Measurements from ENCODE around the gene TMEM220.

TMEM220 gene

GRCh38 chr17:10729334-10730193 lies at the start of gene TMEM220:
Gene TMEM220, minus strand, starts transcription at chr17:10730023. Its CDS starts 172 bp downstream, at chr17:10729851.
- DNase-seq = peak; percentile 23 to 88 (median 72)
- intact Hi-C loops (cut with DNase I) = no loop called here

GRCh38 chr17:10779609-10780008 lies 49.8 kb upstream of the TMEM220 start:
- intact Hi-C loops (cut with DNase I) = no loop called here
- no peak for DNase-seq

DNA sequence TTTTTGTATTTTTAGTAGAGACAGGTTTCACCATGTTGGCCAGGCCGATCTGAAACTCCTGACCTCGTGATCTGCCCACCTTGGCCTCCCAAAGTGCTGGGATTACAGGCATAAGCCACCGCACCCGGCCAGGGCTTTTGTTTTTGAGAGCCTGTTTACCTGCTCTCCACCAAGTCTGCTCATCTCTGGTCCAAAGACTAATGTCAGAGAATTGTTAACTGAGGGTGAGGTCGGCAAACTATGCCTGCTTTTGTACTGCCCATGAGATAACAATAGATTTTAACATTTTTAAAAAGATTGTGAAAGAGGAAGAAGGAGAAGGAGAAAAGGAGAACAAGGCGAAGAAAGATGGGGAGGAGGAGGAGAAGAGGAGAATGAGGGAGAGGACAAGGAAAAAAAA lies 48.1 kb upstream of the TMEM220 start:
- DNase-seq = no peak
- intact Hi-C loops (cut with DNase I) = no loop called here

DNA sequence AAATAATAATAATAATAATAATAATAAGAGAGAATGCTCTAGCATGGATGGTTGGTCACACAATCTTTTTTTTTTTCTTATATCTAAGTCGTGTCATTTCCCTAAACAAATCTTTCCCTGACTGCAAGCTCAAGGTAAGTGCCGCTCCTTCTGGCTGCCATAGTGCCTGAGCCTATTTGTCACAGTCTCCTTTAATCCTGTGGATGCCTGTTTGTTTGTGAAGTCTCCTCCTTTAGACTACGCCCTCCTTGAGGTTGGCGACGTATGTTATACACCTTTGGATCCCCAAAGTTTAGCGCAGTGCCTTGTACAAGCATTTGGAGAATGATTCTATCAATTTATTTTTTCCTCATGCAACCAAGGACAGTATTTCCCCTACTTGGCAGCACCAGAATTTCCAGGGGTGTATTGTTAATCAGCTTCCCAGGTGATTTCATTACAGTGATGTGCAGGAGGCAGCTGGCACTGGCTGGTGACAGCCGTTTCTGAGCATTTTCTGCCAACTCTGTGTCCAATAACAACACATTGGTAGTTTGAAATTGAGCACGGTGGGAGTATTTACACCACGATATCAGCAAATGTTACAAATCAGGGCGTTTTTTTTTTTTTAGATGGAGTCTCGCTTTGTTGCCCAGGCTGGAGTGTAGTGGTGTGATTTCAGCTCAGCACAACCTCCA lies 47.4 kb upstream of the TMEM220 start:
- intact Hi-C loops (cut with DNase I) = no loop called here
- DNase-seq = peak in 1 of 42 donors; percentile 3

GRCh38 chr17:10776381-10776780 lies 46.6 kb upstream of the TMEM220 start:
- intact Hi-C loops (cut with DNase I) = no loop called here
- no peak for DNase-seq

DNA sequence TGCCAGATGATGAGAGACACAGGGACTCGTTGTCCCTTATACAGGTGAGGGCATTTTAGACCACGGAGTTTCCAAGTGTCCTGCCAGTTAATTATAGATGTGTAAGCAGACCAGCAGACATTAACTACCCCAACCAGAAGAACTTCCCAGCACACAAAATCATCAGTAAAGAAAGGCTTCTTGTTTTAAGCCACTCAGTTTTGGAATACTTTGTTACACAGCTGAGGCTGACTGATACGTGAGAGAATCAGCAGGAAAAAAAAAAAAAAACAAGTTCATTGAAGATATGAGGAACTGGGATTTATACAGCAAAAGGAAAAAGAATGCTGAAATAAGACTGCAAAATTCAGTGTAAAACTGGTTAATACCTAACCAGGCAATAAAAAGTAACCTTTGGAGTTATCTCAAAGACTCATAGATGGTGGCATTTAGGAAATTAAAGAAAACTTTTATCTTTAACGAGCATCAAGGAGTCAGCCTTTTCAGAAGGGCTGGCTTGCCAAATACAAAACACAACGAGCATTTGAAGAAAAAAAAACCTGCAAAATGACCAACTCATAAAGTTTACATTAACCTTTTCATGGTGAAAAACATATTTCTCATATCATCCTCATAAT lies 46.0 kb upstream of the TMEM220 start:
- peak in 1 of 42 donors; percentile 13 for DNase-seq
- intact Hi-C loops (cut with DNase I) = no loop called here

DNA sequence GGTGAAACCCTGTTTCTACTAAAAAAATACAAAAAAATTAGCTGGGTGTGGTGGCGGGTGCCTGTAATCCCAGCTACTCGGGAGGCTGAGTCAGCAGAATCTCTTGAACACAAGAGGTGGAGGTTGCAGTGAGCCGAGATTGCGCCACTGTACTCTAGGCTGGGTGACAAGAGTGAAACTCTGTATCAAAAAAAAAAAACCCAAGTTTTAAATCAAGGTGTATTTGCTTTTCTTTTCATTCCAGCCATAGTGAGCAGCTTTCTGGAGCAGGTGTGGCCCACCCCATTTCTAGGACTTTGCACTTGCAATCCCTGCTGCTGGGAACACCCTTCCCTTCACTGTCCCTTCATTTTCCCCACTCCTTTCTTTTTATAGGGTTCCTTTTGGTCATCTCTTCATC lies 45.2 kb upstream of the TMEM220 start:
- peak in 2 of 42 donors; percentile 1 to 4 for DNase-seq
- intact Hi-C loops (cut with DNase I) = no loop called here

DNA sequence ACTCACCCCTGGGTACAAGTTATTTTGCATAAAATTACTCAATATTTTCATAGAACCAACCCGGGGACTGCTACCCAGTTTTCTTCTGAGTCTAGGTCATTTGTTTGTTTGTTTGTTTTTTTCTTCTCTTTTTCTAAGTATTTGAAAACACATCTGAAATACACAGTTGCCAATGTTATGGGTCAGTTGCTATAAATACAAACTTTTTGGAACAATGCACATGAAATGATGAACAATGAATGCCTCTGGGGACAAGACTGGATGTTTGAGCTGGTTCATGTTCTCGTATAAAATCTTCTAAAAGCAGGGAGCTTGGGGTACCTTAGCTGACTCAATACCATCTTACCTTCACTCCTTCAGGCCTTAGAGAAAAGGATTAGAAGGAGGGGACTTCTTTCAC lies 43.6 kb upstream of the TMEM220 start:
- no peak for DNase-seq
- intact Hi-C loops (cut with DNase I) = loop anchor here (2.0 kb wide), 1 partner anchor 71 kb away; no protein-coding TSS in a partner anchor

- intact Hi-C loops (cut with DNase I) = loop anchor here (2.0 kb wide), 1 partner anchor 72 kb away; no protein-coding TSS in a partner anchor
- DNase-seq = peak in 5 of 42 donors; percentile 6 to 24 (median 19)
Observed at GRCh38 chr17:10772425-10773380, 42.9 kb upstream of the TMEM220 start.

GRCh38 chr17:10771148-10771547 lies 41.3 kb upstream of the TMEM220 start:
- intact Hi-C loops (cut with DNase I) = no loop called here
- no peak for DNase-seq

DNA sequence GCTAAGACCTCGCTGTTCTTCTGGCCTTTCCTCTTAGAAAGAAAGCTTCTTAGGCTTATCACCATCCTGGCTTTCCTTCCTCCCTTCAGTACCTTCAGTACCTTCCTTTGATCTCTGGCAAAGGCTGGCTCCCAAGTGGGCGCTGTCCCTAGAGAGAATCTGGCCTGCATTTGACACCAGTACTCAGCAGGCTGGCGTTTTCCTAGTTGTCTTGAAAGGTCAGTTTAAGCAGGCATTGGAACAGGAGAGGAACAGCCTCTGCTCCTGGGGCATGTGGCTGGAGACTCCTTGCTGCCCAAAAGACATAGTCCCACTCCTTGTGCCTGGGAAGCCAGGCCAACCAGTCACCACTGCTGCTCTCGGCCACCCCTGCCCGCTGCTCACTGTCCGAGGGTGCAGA lies 40.0 kb upstream of the TMEM220 start:
- peak in 1 of 42 donors; percentile 10 for DNase-seq
- intact Hi-C loops (cut with DNase I) = no loop called here

DNA sequence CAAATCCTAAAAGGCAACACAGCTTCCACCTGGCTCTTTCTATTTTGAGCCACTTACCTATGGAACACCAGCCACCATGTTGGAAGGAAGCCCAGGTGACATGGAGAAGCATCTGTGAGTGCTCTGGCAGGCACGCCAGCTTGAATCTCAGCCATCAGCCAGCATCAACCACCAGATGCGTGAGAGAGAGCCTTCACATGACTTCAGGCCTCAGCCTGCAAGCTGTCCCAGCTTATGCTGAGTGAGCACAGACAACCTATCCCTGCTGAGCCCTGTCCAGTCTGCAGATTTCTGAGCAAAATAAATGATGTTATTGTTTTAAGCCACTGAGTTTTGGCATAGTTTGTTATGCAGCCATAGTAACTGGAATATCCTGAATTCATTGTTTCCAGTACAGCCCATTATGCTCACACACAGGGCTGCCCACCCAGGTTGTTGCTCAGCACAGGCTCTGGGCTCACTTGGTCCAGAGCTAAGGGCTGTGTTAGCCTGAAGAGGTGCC lies 39.0 kb upstream of the TMEM220 start:
- peak in 8 of 42 donors; percentile 10 to 39 (median 22) for DNase-seq
- intact Hi-C loops (cut with DNase I) = no loop called here

GRCh38 chr17:10767232-10767631 lies 37.4 kb upstream of the TMEM220 start:
- no peak for DNase-seq
- intact Hi-C loops (cut with DNase I) = no loop called here

DNA sequence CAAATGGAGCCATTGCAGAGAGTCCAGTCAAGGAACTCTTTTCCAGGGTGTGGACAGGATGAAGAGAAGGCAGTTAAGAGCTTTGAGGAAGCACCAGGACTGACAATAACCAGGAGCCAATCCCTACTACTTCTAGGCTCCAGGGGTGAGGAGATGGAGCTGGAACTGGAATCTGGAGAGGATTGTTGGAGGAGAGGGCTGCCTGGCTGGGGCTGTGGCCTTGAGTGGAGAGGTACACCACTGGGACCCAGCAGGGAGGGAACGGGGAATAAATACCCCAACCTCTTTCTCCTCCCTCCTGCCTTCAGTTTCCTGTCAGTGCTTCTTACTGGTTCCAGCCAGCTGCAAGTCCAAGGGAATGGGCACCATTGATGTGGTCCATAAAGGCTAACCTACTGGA lies 32.2 kb upstream of the TMEM220 start:
- no peak for DNase-seq
- intact Hi-C loops (cut with DNase I) = no loop called here

GRCh38 chr17:10761281-10761680 lies 31.5 kb upstream of the TMEM220 start:
- intact Hi-C loops (cut with DNase I) = no loop called here
- no peak for DNase-seq

GRCh38 chr17:10758062-10758461 lies 28.2 kb upstream of the TMEM220 start:
- intact Hi-C loops (cut with DNase I) = no loop called here
- DNase-seq = no peak

DNA sequence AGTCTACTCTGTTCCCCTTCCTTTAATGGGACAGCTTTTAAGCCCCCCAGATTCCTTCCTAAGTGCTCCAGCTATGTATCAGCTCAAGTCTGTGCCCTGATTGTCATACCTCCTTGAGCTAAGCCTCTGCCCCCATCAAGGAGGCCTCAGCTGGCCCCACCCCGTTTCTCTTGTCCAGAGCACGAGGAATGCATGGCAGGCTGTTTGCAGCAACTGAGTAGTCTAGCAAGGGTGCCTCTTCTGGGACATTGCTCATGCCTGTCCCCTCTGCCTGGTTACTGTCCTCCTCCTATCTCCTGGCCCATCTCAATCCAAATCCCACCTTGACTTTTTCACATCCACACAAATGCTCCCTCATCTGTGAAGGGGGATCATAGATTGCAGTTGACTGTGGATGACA lies 27.8 kb upstream of the TMEM220 start:
- intact Hi-C loops (cut with DNase I) = no loop called here

DNA sequence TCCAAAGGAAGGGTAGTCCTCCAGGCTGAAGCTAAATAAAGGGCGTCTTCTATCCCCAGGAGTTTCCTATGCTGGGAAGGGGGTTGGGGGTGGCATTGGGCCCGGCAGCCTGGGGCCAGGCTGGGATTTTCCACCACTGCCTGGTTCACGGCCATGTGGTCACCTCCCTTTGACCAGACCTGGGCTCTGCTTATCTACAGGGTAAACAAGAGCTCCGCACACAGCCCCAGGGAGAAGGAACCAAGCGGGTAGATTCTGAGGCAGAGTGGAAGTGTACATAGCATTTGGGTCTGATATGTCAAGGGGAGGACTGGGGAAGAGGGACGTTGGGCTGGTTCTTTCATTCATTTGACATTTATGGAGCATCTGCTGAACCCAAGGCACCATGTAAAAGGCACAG lies 27.2 kb upstream of the TMEM220 start:
- no peak for DNase-seq
- intact Hi-C loops (cut with DNase I) = no loop called here

More for the DNA sequence above, 27.8 kb upstream of the TMEM220 start:
- no peak for DNase-seq

- no peak for DNase-seq
- intact Hi-C loops (cut with DNase I) = no loop called here
Observed at GRCh38 chr17:10756619-10757018, 26.8 kb upstream of the TMEM220 start.

Measured in head of caudate nucleus (tissue), 42 donors.